G401 (cell line): ENCODE data around the gene PSD4. TPM values are rescaled to one million over a fixed set of nuclear protein-coding genes. Genes with fewer than 3 reads are reported as not detected.

Source experiments
- DNase-seq: peaks from one replicate; pipeline ENCODE4 v3.0.0-alpha.2; 2015; ENCODE audit warnings: low spot score
- in situ Hi-C: cut with HindIII; loops from 2 replicates; pipeline ENCODE4 v1.10.0; 2016; ENCODE audit warnings: low sequenced_read_pairs, mixed read lengths
- total RNA-seq: library from RNA; depleted of rRNA; stranded (reverse); fragments of >200 nt; shearing (Covaris generic); gene quantifications from 2 replicates; pipeline ENCODE4 v1.2.3, GENCODE V29; 2014

PSD4 gene
- total RNA-seq, 1 experiment from 2014 or later: not detected

- in situ Hi-C loops: no loop called here
Measured at GRCh38 chr2:113216321-113216720, 42.5 kb downstream of the PSD4 start.

GRCh38 chr2:113216891-113217454 lies 43.2 kb downstream of the PSD4 start:
- DNase-seq: no peak
- in situ Hi-C loops: no loop called here

More at GRCh38 chr2:113216321-113216720, 42.5 kb downstream of the PSD4 start:
- DNase-seq: no peak

GRCh38 chr2:113217455-113218282 lies 43.9 kb downstream of the PSD4 start:
- no peak for DNase-seq
- in situ Hi-C loops: no loop called here

- in situ Hi-C loops: no loop called here
- no peak for DNase-seq
Measured at GRCh38 chr2:113218283-113219091, 44.7 kb downstream of the PSD4 start.

- in situ Hi-C loops: no loop called here
- no peak for DNase-seq
Measured at GRCh38 chr2:113219092-113219441, 45.3 kb downstream of the PSD4 start.

GRCh38 chr2:113219525-113219888 lies 45.7 kb downstream of the PSD4 start:
- no peak for DNase-seq
- in situ Hi-C loops: no loop called here

GRCh38 chr2:113219889-113220641 lies 46.3 kb downstream of the PSD4 start:
- in situ Hi-C loops: no loop called here
- DNase-seq: no peak

- DNase-seq: no peak
- in situ Hi-C loops: no loop called here
Measured at GRCh38 chr2:113220970-113221708, 47.4 kb downstream of the PSD4 start.

- no peak for DNase-seq
- in situ Hi-C loops: no loop called here
Measured at GRCh38 chr2:113221846-113222245, 48.1 kb downstream of the PSD4 start.

GRCh38 chr2:113223813-113224212 lies 50.0 kb downstream of the PSD4 start:
- in situ Hi-C loops: no loop called here
- DNase-seq: no peak

GRCh38 chr2:113224647-113225236 lies 51.0 kb downstream of the PSD4 start:
- in situ Hi-C loops: no loop called here
- DNase-seq: no peak

GRCh38 chr2:113225263-113226259 lies 51.8 kb downstream of the PSD4 start:
- in situ Hi-C loops: no loop called here
- DNase-seq: peak; percentile 35

- in situ Hi-C loops: no loop called here
- DNase-seq: no peak
Measured at GRCh38 chr2:113226462-113226861, 52.7 kb downstream of the PSD4 start.

- in situ Hi-C loops: no loop called here
- no peak for DNase-seq
Measured at GRCh38 chr2:113227290-113227689, 53.5 kb downstream of the PSD4 start.

- DNase-seq: no peak
- in situ Hi-C loops: no loop called here
Measured at GRCh38 chr2:113227698-113228097, 53.9 kb downstream of the PSD4 start.

GRCh38 chr2:113228351-113228750 lies 54.6 kb downstream of the PSD4 start:
- peak; percentile 44 for DNase-seq
- in situ Hi-C loops: no loop called here

GRCh38 chr2:113228991-113229716 lies 55.4 kb downstream of the PSD4 start:
- in situ Hi-C loops: no loop called here
- no peak for DNase-seq
